HepG2 (cell line): ENCODE measurements around the gene KLK10.

Experiments used
- CEBPB ChIP-seq: IDR thresholded peaks from 2 replicates; pipeline ENCODE4 v1.6.1; 2011; ENCODE audit warnings: low read depth, low read length, improper control_type of control experiment, borderline replicate concordance
- ERF ChIP-seq: IDR thresholded peaks from 2 replicates; pipeline ENCODE4 v1.6.1; 2018; ENCODE audit warnings: missing biosample characterization, missing genetic modification reagents
- JUNB ChIP-seq: sonication (generic); formaldehyde crosslinking; IDR thresholded peaks from 2 replicates; pipeline ENCODE4 v1.8.0; 2022; ENCODE audit warnings: missing genetic modification reagents, mild to moderate bottlenecking, borderline replicate concordance
- MAFK ChIP-seq, 2 experiments: IDR thresholded peaks in 1 of 2; conservative IDR thresholded peaks in 1 of 2; 2 replicates each; pipeline ENCODE4 v1.6.1; 2011; ENCODE audit warnings: improper control_type of control experiment in 2 of 2, low read length in 2 of 2
- MYNN ChIP-seq: sonication (generic); formaldehyde crosslinking; IDR thresholded peaks from 2 replicates; pipeline ENCODE4 v1.4.0; 2020; ENCODE audit warnings: mild to moderate bottlenecking, low read depth, missing genetic modification reagents
- NFE2L1 ChIP-seq: sonication (generic); formaldehyde crosslinking; IDR thresholded peaks from 2 replicates; pipeline ENCODE4 v1.4.0; 2020; ENCODE audit warnings: missing genetic modification reagents, mild to moderate bottlenecking, borderline replicate concordance
- YY1 ChIP-seq: IDR thresholded peaks from 2 replicates; pipeline ENCODE4 v1.6.1; 2011; ENCODE audit warnings: low read length, low read depth, moderate library complexity, mild to moderate bottlenecking; ENCODE audit not compliant: insufficient read depth, insufficient replicate concordance
- ZNF788 ChIP-seq: sonication (generic); formaldehyde crosslinking; IDR thresholded peaks from 2 replicates; pipeline ENCODE4 v1.5.0; 2020; ENCODE audit warnings: mild to moderate bottlenecking, missing genetic modification reagents, borderline replicate concordance
- TF ChIP-seq, protein P1 (sequence below): sonication (generic); formaldehyde crosslinking; IDR thresholded peaks from 2 replicates; pipeline ENCODE4 v1.4.0; 2020; ENCODE audit warnings: missing genetic modification reagents
- TF ChIP-seq, protein P2 (sequence below): sonication (generic); formaldehyde crosslinking; IDR thresholded peaks from 2 replicates; pipeline ENCODE4 v1.8.0; 2022; ENCODE audit warnings: missing genetic modification reagents, mild to moderate bottlenecking, borderline replicate concordance

DNA sequence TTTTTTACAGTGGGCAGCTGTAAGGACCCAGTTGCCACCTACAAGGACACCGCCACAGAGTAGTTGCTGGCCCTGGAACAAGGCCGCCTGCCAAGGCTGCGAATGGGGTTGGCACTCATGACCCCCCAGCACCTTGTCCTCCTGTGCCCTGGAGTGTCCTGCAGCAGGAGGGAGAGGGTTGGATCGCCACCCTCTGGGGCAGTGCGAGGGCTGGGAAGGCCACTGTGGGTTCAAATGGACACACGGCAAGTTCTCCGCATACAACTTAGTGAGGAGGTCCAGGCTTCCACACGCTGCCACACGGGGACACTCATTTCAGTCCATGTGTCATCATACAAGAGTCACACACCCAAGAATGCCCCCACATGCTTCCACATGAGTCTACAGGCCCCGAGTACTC lies 19.1 kb downstream of the KLK10 start:
- TF ChIP-seq YY1 (no peak), NFE2L1 (CRISPR knock-in tag) (no peak), ZNF788 (CRISPR knock-in tag) (no peak), MYNN (CRISPR knock-in tag) (no peak), JUNB (CRISPR knock-in tag) (no peak), CEBPB (no peak), ERF (CRISPR knock-in tag) (no peak), MAFK (conservative IDR thresholded peaks at IDR 0.05 in 1 of 2, IDR thresholded peaks at IDR 0.05 in 1 of 2; ENCODE audit: low read length in 2 of 2) (no peak)
- TF ChIP-seq, protein P1, sequence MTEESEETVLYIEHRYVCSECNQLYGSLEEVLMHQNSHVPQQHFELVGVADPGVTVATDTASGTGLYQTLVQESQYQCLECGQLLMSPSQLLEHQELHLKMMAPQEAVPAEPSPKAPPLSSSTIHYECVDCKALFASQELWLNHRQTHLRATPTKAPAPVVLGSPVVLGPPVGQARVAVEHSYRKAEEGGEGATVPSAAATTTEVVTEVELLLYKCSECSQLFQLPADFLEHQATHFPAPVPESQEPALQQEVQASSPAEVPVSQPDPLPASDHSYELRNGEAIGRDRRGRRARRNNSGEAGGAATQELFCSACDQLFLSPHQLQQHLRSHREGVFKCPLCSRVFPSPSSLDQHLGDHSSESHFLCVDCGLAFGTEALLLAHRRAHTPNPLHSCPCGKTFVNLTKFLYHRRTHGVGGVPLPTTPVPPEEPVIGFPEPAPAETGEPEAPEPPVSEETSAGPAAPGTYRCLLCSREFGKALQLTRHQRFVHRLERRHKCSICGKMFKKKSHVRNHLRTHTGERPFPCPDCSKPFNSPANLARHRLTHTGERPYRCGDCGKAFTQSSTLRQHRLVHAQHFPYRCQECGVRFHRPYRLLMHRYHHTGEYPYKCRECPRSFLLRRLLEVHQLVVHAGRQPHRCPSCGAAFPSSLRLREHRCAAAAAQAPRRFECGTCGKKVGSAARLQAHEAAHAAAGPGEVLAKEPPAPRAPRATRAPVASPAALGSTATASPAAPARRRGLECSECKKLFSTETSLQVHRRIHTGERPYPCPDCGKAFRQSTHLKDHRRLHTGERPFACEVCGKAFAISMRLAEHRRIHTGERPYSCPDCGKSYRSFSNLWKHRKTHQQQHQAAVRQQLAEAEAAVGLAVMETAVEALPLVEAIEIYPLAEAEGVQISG (CRISPR knock-in tag) = no peak
- TF ChIP-seq, protein P2, sequence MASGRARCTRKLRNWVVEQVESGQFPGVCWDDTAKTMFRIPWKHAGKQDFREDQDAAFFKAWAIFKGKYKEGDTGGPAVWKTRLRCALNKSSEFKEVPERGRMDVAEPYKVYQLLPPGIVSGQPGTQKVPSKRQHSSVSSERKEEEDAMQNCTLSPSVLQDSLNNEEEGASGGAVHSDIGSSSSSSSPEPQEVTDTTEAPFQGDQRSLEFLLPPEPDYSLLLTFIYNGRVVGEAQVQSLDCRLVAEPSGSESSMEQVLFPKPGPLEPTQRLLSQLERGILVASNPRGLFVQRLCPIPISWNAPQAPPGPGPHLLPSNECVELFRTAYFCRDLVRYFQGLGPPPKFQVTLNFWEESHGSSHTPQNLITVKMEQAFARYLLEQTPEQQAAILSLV = no peak
